ENCODE data around the gene TCF4.
A peak's percentile ranks its signal among the peaks of the same experiment; 100 is the strongest.

TCF4 gene

DNA sequence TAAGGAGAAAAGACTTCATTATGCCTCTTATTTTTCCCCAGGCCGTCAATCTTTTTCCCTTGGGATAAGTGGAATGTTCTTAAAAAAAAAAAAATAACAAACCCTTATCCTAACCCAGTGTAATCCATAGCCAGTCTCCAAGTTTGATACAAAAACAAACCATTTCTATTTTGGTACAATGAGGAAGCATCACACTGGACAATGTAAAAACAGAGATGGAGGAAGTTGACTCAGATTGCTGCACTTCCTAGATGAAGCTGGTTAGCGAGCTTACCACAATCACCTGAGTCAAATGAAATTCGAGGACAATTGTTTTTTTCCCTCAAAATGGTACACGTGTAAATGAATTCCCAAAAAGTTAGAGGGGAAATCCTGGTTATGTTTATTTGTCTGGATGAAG is 259.7 kb downstream of the TCF4 start:
- 5% methylated on average over 3 of the region's 4 CpGs for WGBS (ENCODE audit: insufficient coverage)
- DNase-seq, result peak in 2 of 3 donors; percentile 66 to 81
- H3K36me3 ChIP-seq (ENCODE audit: control insufficient read depth in 4 of 4, insufficient read depth in 4 of 4, low read length in 3 of 4), result no peaks in the 10 kb centered on the region
- peak overlapping the region in 1 of 2 experiments; percentile 26 for H3K27ac ChIP-seq (ENCODE audit: insufficient read depth in 1 of 2, low read depth in 1 of 2, low read length in 2 of 2, poor library complexity in 1 of 2, severe bottlenecking in 2 of 2)
- CTCF ChIA-PET, result interaction anchor here (0.8 to 1.0 kb wide), 2 partner anchors 10 to 87 kb away, joined by 3 read pairs; no protein-coding TSS in a partner anchor
- H3K27me3 ChIP-seq (replicated peaks in 2 of 5; ENCODE audit: control insufficient read depth in 4 of 5, insufficient read depth in 5 of 5, low read length in 4 of 5), result no peaks in the 10 kb centered on the region
- POLR2A ChIA-PET, result no interaction called here
- H3K4me3 ChIP-seq (ENCODE audit: control insufficient read depth in 1 of 7, extremely low read depth in 1 of 7, insufficient read depth in 4 of 7, low read depth in 2 of 7, low read length in 6 of 7), result no peak overlapping the region
- H3K9me3 ChIP-seq (ENCODE audit: control extremely low read depth in 1 of 5, control insufficient read depth in 4 of 5, insufficient read depth in 2 of 5, low read depth in 1 of 5, low read length in 4 of 5), result no peaks in the 10 kb centered on the region
- H3K4me1 ChIP-seq (ENCODE audit: control extremely low read depth in 1 of 4, control insufficient read depth in 4 of 4, insufficient read depth in 4 of 4, low read length in 3 of 4), result peaks cover 11 to 39% (median 19%) of the 10 kb centered on the region in 4 experiments

- DNase-seq, result no peak
- ChIA-PET POLR2A (no interaction called here), CTCF (no interaction called here)
- H3K27ac ChIP-seq (ENCODE audit: insufficient read depth in 1 of 2, low read depth in 1 of 2, low read length in 2 of 2, poor library complexity in 1 of 2, severe bottlenecking in 2 of 2), result no peak overlapping the region
- H3K4me3 ChIP-seq (ENCODE audit: control insufficient read depth in 1 of 7, extremely low read depth in 1 of 7, insufficient read depth in 4 of 7, low read depth in 2 of 7, low read length in 6 of 7), result no peak overlapping the region
- no peaks in the 10 kb centered on the region for H3K27me3 ChIP-seq (replicated peaks in 2 of 5; ENCODE audit: control insufficient read depth in 4 of 5, insufficient read depth in 5 of 5, low read length in 4 of 5)
- H3K36me3 ChIP-seq (ENCODE audit: control insufficient read depth in 4 of 4, insufficient read depth in 4 of 4, low read length in 3 of 4), result no peaks in the 10 kb centered on the region
- H3K9me3 ChIP-seq (ENCODE audit: control extremely low read depth in 1 of 5, control insufficient read depth in 4 of 5, insufficient read depth in 2 of 5, low read depth in 1 of 5, low read length in 4 of 5), result no peaks in the 10 kb centered on the region
- no CpG with 5 or more reads among the region's 1 CpG for WGBS (ENCODE audit: insufficient coverage)
- peaks cover 17 to 47% (median 26%) of the 10 kb centered on the region in 4 experiments for H3K4me1 ChIP-seq (ENCODE audit: control extremely low read depth in 1 of 4, control insufficient read depth in 4 of 4, insufficient read depth in 4 of 4, low read length in 3 of 4)
Measured at GRCh38 chr18:55327454-55327853, 260.5 kb downstream of the TCF4 start.

DNA sequence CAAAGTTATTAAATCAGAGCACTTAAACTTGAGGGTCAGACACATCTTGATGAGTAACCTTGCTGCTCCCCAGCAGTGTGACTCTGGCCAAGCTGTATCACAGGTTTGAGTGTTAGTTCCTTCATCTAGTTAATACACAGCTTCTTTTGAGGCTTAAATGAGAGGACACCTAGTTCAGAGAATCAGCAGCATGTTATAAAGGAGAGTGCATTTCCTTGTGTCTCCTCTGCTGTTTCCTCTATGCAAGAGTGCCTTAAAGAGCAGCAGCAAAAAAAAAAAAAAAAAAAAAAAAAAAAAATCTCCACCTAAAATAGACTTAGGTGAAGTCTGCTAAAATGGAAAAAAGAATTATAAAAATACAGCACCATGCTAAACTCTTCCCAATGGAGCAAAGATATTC is 261.9 kb downstream of the TCF4 start:
- Histone ChIP-seq H3K4me1 (ENCODE audit: control extremely low read depth in 1 of 4, control insufficient read depth in 4 of 4, insufficient read depth in 4 of 4, low read length in 3 of 4) (peaks cover 18 to 50% (median 24%) of the 10 kb centered on the region in 4 experiments), H3K36me3 (ENCODE audit: control insufficient read depth in 4 of 4, insufficient read depth in 4 of 4, low read length in 3 of 4) (no peaks in the 10 kb centered on the region), H3K4me3 (ENCODE audit: control insufficient read depth in 1 of 7, extremely low read depth in 1 of 7, insufficient read depth in 4 of 7, low read depth in 2 of 7, low read length in 6 of 7) (no peak overlapping the region), H3K9me3 (ENCODE audit: control extremely low read depth in 1 of 5, control insufficient read depth in 4 of 5, insufficient read depth in 2 of 5, low read depth in 1 of 5, low read length in 4 of 5) (no peaks in the 10 kb centered on the region), H3K27me3 (replicated peaks in 2 of 5; ENCODE audit: control insufficient read depth in 4 of 5, insufficient read depth in 5 of 5, low read length in 4 of 5) (no peaks in the 10 kb centered on the region), H3K27ac (ENCODE audit: insufficient read depth in 1 of 2, low read depth in 1 of 2, low read length in 2 of 2, poor library complexity in 1 of 2, severe bottlenecking in 2 of 2) (no peak overlapping the region)
- CTCF ChIA-PET, result interaction anchor here (1.0 to 1.7 kb wide), 4 partner anchors 19 to 92 kb away, joined by 3 to 6 read pairs (median 4); no protein-coding TSS in a partner anchor
- POLR2A ChIA-PET, result interaction anchor here (0.6 kb wide), 1 partner anchor 19 kb away, joined by 3 read pairs; no protein-coding TSS in a partner anchor
- no peak for DNase-seq

GRCh38 chr18:55324166-55324565 is 263.8 kb downstream of the TCF4 start:
- H3K4me3 ChIP-seq (ENCODE audit: control insufficient read depth in 1 of 7, extremely low read depth in 1 of 7, insufficient read depth in 4 of 7, low read depth in 2 of 7, low read length in 6 of 7), result no peak overlapping the region
- H3K36me3 ChIP-seq (ENCODE audit: control insufficient read depth in 4 of 4, insufficient read depth in 4 of 4, low read length in 3 of 4), result no peaks in the 10 kb centered on the region
- peaks cover 24 to 59% (median 36%) of the 10 kb centered on the region in 4 experiments for H3K4me1 ChIP-seq (ENCODE audit: control extremely low read depth in 1 of 4, control insufficient read depth in 4 of 4, insufficient read depth in 4 of 4, low read length in 3 of 4)
- DNase-seq, result no peak
- no peak overlapping the region for H3K27ac ChIP-seq (ENCODE audit: insufficient read depth in 1 of 2, low read depth in 1 of 2, low read length in 2 of 2, poor library complexity in 1 of 2, severe bottlenecking in 2 of 2)
- CTCF ChIA-PET, result interaction anchor here (2.0 kb wide), 1 partner anchor 14 kb away, joined by 4 read pairs; no protein-coding TSS in a partner anchor
- no peaks in the 10 kb centered on the region for H3K9me3 ChIP-seq (ENCODE audit: control extremely low read depth in 1 of 5, control insufficient read depth in 4 of 5, insufficient read depth in 2 of 5, low read depth in 1 of 5, low read length in 4 of 5)
- POLR2A ChIA-PET, result no interaction called here
- 100% methylated on average over 2 of the region's 5 CpGs for WGBS (ENCODE audit: insufficient coverage)
- no peaks in the 10 kb centered on the region for H3K27me3 ChIP-seq (replicated peaks in 2 of 5; ENCODE audit: control insufficient read depth in 4 of 5, insufficient read depth in 5 of 5, low read length in 4 of 5)

DNA sequence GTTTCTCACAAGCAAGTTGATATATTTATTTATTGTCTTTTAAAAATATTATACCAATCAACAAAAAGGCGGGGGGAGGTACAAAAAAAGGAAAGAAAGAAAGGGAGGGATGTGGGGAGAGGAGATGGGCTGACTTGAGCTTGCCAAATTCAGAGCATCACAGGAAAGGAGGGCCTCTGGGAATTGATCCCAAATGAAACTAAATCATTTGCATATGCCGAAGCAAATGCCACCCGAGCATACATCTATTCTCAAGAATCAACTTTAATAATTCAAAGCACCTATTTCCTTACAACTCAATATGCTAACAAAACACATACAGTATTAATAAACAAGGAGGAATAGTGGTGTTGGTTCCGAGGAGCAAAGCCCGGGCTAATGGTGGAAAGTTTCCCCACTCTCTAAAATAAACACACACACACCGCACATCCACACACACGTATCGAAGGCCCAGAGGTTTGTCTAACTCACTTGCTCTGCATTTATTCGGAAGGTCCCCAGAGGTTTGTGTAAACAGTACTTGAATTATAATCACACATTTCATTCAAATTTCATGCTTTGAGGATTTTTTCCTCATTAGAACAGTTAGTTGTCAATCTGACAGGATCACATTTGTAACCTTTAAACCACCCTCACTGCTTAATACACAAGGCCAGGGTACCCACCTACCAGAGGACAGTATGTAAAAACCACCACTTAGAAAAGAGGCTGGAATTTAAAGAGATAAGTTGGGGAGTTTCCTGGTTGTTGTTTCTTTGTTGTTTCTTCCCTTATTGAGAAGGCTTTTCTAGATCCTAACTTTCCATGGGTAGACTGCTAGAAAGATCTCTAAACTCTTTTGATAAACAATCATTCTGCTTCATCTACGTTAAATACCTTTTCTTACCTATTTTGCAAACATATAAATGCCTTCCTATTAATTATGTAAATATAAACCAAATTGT is 264.7 kb downstream of the TCF4 start:
- Histone ChIP-seq H3K36me3 (ENCODE audit: control insufficient read depth in 4 of 4, insufficient read depth in 4 of 4, low read length in 3 of 4) (no peaks in the 10 kb centered on the region), H3K4me1 (ENCODE audit: control extremely low read depth in 1 of 4, control insufficient read depth in 4 of 4, insufficient read depth in 4 of 4, low read length in 3 of 4) (peaks cover 22 to 59% (median 34%) of the 10 kb centered on the region in 4 experiments), H3K27me3 (replicated peaks in 2 of 5; ENCODE audit: control insufficient read depth in 4 of 5, insufficient read depth in 5 of 5, low read length in 4 of 5) (no peaks in the 10 kb centered on the region), H3K9me3 (ENCODE audit: control extremely low read depth in 1 of 5, control insufficient read depth in 4 of 5, insufficient read depth in 2 of 5, low read depth in 1 of 5, low read length in 4 of 5) (no peaks in the 10 kb centered on the region), H3K27ac (ENCODE audit: insufficient read depth in 1 of 2, low read depth in 1 of 2, low read length in 2 of 2, poor library complexity in 1 of 2, severe bottlenecking in 2 of 2) (peak overlapping the region in 1 of 2 experiments; percentile 78), H3K4me3 (ENCODE audit: control insufficient read depth in 1 of 7, extremely low read depth in 1 of 7, insufficient read depth in 4 of 7, low read depth in 2 of 7, low read length in 6 of 7) (peak overlapping the region in 5 of 7 experiments; percentile 31 to 96 (median 87))
- 80% methylated on average over 1 of the region's 10 CpGs for WGBS (ENCODE audit: insufficient coverage)
- DNase-seq, result no peak
- POLR2A ChIA-PET, result interaction anchor here (0.9 kb wide), 1 partner anchor 121 kb away, joined by 4 read pairs; no protein-coding TSS in a partner anchor
- CTCF ChIA-PET, result interaction anchor here (1.0 to 2.2 kb wide), 6 partner anchors 15 to 85 kb away, joined by 3 to 14 read pairs (median 4); no protein-coding TSS in a partner anchor

- no peaks in the 10 kb centered on the region for H3K9me3 ChIP-seq (ENCODE audit: control extremely low read depth in 1 of 5, control insufficient read depth in 4 of 5, insufficient read depth in 2 of 5, low read depth in 1 of 5, low read length in 4 of 5)
- CTCF ChIA-PET, result interaction anchor here (0.6 to 2.2 kb wide), 8 partner anchors 17 to 94 kb away, joined by 3 to 14 read pairs (median 4); no protein-coding TSS in a partner anchor
- no peaks in the 10 kb centered on the region for H3K36me3 ChIP-seq (ENCODE audit: control insufficient read depth in 4 of 4, insufficient read depth in 4 of 4, low read length in 3 of 4)
- H3K27ac ChIP-seq (ENCODE audit: insufficient read depth in 1 of 2, low read depth in 1 of 2, low read length in 2 of 2, poor library complexity in 1 of 2, severe bottlenecking in 2 of 2), result peak overlapping the region; percentile 47 to 78
- H3K27me3 ChIP-seq (replicated peaks in 2 of 5; ENCODE audit: control insufficient read depth in 4 of 5, insufficient read depth in 5 of 5, low read length in 4 of 5), result no peaks in the 10 kb centered on the region
- POLR2A ChIA-PET, result interaction anchor here (0.6 to 1.1 kb wide), 5 partner anchors 16 to 188 kb away, joined by 3 to 9 read pairs (median 4); no protein-coding TSS in a partner anchor
- 0% methylated on average over 12 of the region's 30 CpGs for WGBS (ENCODE audit: insufficient coverage)
- H3K4me3 ChIP-seq (ENCODE audit: control insufficient read depth in 1 of 7, extremely low read depth in 1 of 7, insufficient read depth in 4 of 7, low read depth in 2 of 7, low read length in 6 of 7), result peak overlapping the region; percentile 61 to 96 (median 89)
- peak; percentile 88 to 95 (median 95) for DNase-seq
- peaks cover 16 to 52% (median 28%) of the 10 kb centered on the region in 4 experiments for H3K4me1 ChIP-seq (ENCODE audit: control extremely low read depth in 1 of 4, control insufficient read depth in 4 of 4, insufficient read depth in 4 of 4, low read length in 3 of 4)
Measured at GRCh38 chr18:55322178-55322735, 265.7 kb downstream of the TCF4 start.
